GM21390 (cell line): Measurements from ENCODE around the gene GSTP1.
A peak's percentile ranks its signal among the peaks of the same experiment; 100 is the strongest.

Experiments used
- ATAC-seq: cut with Tn5 transposase; IDR thresholded peaks from one replicate; pipeline ENCODE4 v1.9.1; 2021; ENCODE audit not compliant: unreplicated experiment

The GSTP1 gene

DNA sequence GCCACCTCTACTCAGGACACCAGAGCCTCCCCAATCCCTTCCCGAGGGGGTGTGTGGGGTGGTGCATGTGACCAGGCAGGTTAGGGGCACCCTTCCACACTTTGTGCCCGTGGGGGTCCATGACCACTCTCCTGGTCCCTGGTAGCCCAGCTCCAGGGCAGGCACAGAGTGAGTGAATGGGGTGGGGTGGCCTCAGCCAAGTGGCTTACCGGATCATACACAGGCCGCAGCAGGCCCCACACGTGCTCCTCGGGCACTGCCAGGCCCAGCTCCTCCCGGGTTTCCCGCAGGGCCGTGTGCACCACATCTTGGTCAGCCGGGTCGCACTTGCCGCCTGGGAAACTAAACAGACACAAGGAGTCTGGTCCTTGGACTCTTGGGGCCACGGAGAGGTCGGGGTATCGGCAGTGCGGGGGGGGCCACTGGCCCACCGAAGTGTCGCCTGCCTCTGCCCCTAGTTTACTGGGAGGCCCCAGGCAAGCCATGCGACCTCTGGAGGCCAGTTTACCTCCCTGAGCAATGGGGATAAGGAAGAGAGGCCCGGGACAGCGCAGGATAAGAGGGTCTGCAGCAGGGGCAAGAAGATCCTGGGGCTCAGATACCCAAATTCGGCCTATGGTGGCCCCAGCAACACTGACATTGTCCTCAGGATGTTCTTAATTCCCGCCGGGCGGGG is 45.2 kb downstream of the GSTP1 start:
- no peak for ATAC-seq

DNA sequence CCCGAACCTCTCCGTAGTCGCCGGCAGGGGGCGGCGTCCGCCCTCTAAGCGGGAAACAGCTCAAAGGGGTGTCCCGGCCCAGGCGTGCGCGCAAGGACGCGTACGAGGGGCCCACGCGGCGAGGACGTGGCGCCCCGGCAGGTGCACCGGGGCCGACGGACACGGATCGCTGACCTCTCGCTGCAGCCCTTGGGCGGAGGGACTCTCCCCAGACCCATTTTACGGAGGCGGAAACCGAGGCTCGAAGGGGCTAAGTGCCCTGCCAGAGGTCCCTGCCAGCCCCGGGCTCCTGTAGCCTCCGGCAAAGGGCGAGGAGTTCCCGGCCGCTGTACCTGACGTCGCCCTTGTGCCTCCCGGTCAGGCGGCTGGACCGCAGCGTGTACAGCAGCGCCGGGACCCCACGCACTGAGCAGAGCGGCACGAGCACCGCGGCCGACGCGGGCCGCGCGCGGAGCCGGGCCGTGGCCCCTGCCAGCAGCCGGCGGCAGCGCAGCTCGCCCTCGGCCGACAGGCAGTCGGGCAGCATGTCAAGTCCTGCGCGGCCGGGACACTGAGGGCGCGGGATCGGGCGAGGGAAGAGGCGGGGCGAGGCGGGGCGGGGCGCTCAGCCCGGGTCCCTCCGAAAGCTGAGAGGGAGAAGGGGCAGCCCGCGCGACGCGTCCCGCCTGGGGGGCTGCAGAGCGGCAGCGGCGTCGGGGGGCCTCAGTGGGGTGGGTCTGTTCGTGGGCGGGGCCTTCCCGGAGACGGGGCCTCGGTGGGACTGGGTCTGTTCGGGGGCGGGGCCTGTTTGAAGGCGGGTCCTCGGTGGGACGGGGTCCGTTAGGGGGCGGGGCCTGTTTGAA is 46.0 kb downstream of the GSTP1 start, which contains the start of gene NUDT8:
Gene NUDT8, minus strand, starts transcription at position 552 of the 842 bp plus-strand sequence. Its CDS starts 26 bp downstream, at position 526.
- ATAC-seq: peak; percentile 46

DNA sequence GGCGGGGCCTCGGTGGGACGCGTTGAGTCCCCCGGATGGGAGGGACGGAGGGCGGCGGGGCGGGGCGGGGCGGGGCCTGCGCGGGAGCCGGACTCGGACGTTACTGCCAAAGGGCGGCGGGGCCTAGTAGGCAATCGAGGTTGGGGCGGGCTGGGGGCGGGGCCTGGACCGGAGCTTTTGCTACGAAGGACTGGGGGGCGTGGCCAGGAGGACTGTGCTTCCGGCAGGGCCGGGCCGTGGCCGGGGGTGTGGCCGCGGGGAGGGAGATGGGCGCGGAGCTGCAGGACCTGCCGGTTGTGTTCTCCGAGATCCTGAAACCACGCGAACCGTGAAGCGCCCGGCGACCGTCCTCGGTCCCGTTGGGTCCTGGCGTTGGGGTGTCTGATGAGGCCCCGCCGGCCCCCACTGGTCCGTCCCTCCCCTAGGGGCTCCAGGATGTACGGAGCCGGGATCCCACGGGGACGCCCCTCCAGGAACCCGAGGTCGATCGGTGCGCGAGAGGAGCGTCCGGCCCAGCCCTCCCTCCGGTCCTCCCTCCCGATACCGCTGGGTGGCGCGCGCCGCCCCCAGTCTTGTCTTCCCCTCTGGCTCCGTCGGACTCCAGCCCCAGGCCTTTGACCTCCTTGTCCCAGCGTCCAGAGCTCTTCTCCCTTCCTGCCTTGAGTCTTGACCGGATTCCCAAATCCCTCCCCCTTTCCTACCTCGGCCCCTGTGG is 46.8 kb downstream of the GSTP1 start:
- peak; percentile 61 for ATAC-seq

DNA sequence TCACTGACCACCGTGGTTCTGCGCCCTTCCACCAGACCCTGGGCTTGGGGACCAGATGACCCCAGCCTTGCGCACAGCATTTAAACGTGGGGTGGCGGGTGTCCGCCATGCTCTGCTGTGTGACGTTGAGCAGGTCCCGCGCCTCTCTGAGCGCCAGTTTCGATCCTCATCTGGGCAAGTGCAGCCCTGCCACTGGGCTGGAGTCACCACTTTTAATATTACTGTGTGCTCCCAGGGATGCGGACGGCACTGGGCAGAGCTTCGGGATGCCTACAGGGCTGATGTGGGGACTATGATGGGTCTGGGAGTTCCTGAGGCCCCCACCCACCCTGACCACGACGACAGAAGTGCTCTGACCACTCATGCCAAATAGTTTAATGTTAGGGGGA is 47.3 kb downstream of the GSTP1 start:
- ATAC-seq: no peak

DNA sequence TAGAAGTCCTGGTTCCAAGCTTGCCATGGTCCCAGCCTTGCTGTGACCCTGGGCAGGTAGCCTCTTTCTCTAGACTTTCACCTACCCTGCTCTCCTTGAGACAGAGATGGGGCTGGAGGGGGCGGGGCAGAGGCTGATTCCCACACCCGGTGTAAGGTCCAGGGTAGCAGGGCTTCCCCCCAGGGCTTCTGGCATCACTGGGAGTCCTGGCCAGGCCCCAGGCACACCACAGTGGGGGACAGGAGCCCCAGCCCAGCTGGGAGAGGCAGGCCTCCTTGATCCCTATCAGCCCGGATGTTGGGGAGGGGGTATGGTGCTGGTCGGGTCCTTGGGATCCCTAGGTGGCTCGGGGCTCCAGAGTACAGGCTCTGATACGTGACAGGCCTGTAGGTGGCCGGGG is 47.8 kb downstream of the GSTP1 start:
- ATAC-seq: no peak

DNA sequence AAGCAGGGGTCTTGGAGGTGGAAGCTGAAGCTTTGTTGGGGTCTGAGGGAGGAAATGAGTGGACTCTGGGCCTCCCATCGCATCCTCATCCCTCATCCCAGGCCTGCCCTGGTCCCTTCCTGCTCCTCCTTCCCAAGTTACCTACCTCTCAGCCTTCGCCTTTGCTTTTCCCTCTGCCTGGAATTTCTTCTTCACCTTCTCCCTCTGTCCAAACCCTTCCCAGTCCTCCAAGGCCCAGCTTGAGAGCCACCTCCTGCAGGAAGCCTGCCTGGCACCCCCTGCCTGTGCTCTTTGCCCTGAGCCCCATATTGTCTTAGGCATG is 48.2 kb downstream of the GSTP1 start:
- ATAC-seq: no peak

DNA sequence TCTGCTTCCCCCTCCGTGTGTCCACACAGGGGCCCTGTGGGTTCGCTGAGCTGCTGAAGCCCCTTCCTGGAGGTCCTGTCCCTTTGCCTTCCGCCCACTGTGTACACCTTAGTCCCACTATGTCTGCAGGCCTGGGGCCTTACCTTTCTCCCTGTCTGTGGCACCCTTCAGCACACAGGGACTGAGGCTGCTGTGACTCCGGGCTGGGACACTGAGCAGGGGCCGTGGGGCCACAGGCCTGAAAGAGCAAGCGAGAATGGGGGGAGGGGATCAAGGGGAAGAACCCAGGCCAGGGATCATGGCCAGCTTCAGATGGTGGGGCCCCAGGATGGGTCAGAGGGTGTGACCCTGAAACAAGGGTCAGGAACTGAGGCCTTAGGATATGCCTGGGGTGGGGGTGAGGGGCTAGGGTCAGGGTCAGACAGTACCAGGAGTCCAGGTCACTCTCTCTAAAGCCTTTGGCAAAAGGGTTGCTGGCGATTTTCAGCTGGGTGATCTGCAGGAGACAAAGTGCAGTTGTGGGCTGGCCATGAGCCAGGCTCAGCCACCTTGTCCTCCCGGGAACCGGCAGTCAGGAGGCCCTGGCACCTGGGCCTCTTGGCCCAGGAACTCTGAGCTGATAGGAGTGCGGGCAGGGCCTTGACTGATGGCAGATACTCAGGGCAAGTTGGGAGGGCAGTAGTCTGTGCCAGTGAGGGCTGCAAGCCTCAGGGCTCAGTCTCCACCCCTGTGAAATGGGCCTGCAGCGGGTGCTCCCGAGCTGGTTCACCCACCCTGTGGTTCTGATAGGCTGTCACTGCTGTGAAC is 48.8 kb downstream of the GSTP1 start:
- no peak for ATAC-seq

DNA sequence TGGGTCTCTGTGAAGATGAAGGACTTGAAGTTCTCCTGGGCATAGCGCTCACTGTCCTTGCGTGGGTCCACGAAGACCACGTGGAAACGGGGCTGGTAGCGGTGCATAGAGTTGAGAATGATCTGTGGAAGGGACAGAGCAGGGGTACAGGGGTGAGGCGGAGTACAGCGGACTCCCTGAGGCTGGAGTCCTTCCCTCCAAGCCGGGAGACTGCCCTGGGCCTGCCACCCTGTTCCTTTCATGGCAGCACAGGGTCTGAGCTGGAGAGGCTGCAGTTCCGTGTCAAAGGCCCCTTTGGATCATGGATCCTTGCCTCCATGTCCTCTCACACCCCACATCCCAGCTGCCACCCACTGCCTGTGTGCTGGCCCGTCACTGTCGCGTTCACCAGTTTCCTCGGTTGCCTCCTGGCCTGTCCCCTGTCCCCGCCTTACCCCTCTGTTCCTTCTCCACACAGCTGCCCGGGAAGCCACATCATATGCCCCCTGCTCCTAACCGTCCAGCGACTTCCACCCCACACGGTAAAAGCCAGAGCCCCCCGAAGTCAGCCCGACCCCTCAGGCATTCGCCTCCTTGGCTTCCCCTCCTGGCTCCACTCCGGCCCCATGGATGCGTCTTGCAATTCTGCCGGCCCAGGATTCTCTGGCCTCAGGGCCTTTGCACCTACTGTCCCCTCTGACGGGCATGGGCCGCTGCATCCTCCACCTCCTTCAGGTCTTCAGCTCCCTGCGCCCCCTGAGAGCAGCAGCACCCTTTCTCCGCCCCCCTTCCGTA is 49.6 kb downstream of the GSTP1 start:
- ATAC-seq: no peak

DNA sequence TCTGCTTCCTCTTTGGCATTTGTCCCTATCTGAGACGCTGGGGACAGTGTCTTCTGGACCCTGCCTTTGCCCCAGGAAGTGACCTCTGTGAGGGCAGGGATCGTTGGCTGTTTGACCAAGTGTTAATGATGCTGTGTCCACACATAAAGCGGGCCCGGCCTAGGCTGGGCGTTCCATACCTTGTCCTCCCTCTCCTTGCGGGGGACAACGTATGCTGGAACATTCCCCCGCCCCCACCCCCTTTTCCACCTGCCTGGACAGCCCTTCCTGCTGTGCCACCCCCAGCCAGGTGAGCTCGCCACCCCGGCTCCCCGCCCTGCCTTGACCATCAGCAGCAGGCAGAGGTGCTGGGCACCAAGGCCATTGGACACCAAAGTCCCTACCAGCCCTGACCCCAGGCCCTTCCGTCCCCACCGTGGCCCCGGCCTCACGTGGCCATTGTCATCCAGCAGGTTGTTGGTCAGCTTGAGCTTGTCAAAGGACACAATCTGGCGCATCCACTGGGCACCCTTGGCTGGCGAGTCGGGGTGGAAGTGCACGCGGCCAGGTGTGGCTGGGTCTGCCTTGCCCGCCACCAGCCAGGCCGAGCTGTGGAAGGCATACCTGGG is 50.2 kb downstream of the GSTP1 start:
- ATAC-seq: no peak

DNA sequence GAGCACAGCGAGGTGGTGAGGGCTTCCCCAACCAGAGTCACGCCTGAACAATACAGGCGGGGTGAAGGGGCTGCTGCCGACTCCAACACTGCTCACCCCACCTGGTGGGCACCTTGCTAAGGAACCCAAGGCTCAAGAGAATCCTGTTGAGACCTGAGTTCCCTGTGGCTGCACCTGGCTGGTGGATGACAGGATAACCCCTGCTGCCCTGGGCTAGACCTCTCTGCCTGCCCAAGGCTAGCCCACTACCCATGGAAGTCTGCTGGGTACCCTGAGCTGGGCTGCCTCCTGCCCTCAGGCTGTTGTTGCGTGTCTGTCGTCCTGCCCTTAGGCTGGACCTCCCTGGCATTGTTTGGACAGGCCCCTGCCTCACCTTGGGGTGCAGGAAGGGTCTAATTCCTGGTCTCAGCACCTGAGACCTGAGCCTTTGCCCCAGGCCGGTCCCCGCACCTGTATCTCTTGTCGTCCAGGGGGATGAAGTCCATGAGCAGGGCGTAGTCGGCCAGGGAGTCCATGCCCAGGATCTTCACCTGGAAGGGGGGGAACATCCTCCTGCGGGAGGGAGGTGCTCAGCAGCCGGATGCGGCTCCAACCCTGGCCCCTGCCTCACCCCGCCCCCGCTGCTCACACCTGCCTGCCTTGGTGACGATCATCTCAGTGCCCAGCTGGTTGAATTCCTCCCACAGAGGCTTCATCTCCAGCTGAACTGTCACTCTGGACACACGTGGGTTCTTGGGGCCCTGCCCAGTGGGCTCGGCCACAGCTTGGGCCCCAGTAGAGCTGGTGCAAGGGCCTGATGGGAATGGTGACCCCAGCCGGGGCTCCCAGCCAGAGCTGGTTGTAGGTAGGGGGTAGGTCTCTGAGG is 51.0 kb downstream of the GSTP1 start:
- no peak for ATAC-seq

DNA sequence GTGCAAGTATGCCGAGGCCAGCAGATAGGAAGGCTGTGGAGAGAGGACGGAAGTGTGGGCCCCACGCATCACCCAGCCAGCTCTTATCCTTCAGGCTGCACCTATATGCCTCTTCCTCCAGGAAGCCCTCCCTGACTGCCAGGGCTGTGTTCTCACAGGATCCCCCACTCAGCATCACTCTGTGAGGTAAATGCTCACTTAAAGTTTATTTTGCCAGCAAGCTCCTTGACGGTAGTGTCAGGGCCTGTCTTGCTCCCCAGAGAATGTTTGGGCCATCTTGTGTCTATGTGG is 51.6 kb downstream of the GSTP1 start:
- no peak for ATAC-seq
